Stimulated activated CD4-positive, alpha-beta T cell treated with anti-CD3 and anti-CD28 coated beads, Interleukin-1b, Interleukin-23, amount 100 ng/mL, for 24 hours (primary cell): ENCODE data around the gene ACSBG1.

Experiments
- DNase-seq, 4 experiments: peaks; one replicate each; pipeline ENCODE4 v3.0.0-alpha.2; 2020; ENCODE audit warnings: low read depth in 4 of 4, low spot score in 1 of 4

ACSBG1 gene

DNA sequence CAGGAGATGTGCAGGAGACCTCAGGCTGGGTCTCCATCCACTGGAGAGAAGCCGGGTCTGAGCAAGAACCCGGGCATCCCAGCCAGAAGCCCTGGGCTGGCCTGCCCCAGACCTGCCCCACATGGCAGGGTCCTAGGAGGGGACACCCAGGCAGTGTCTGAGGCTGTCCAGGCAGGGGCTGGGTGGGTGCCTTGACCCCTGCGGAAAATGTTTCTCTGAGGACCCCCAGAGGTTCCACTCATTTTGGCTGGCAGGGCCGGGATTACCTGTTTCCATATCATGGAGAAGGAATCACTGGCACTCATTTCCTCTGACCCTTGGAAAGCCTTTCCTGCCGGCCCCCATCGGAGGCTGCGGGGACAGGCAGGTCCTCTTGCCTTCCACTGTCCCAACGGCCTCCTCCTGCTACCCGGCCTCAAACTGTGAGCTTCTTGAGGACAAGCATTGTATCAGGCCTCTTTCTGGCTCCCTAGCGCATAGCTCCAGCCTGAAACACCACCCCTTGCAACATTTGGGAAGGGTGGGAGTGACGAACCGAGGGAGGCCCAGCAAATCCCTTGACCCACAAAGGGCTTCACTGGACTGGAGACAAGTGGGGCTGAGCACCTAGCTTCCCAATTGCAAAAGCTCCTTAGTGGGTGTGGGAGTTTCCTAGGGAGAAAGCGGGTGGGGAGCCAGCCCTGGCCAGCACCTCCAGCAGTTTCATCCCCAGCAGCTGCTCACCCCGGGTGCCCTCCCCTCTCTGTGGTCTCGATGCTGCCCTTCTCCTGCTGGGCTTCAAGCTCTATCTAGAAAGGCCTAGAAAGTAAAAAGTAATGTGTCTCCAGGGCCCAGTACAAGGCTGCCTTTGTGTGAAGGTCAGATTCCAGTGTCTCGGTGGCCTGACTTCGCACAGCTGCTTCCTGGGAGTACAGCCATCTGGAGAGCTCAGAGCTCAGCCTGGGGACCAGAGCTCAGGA lies 29.7 kb downstream of the ACSBG1 start:
- DNase-seq, result no peak

GRCh38 chr15:78203346-78204225 lies 30.8 kb downstream of the ACSBG1 start:
- no peak for DNase-seq

- DNase-seq, result no peak
Observed at GRCh38 chr15:78201281-78202190, 32.8 kb downstream of the ACSBG1 start.

- no peak for DNase-seq
Observed at GRCh38 chr15:78200276-78200930, 34.0 kb downstream of the ACSBG1 start.

GRCh38 chr15:78197632-78198031 lies 36.7 kb downstream of the ACSBG1 start:
- DNase-seq, result no peak

GRCh38 chr15:78195735-78196201 lies 38.6 kb downstream of the ACSBG1 start:
- peak in 3 of 4 experiments; percentile 14 to 16 (median 15) for DNase-seq

GRCh38 chr15:78194568-78194925 lies 39.8 kb downstream of the ACSBG1 start:
- no peak for DNase-seq

- no peak for DNase-seq
Observed at GRCh38 chr15:78193731-78194567, 40.4 kb downstream of the ACSBG1 start.

- DNase-seq, result no peak
Observed at GRCh38 chr15:78192826-78193594, 41.4 kb downstream of the ACSBG1 start.

DNA sequence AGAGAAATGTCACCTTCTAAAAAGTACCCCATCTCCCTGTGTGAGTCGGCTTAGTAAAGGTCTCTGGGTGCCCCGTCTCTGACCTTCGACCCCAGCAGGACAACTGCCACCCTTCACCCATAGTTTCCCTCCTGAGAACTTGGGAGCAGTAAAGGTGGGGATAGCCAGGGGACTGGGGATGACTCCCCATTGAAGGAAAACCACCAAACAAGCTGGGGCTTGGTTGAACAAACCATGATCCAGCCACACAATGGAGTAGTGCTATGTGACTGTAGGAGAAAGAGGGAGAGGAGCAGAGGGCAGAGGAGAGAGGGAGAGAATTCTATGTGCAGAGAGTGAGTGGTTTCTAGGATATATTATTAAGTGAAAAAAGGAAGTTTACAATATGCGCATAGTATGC lies 51.5 kb downstream of the ACSBG1 start:
- DNase-seq, result no peak

- no peak for DNase-seq
Observed at GRCh38 chr15:78182336-78182700, 52.0 kb downstream of the ACSBG1 start.

GRCh38 chr15:78179906-78180305 lies 54.5 kb downstream of the ACSBG1 start:
- DNase-seq, result no peak

- DNase-seq, result no peak
Observed at GRCh38 chr15:78179286-78179840, 55.0 kb downstream of the ACSBG1 start.

GRCh38 chr15:78178064-78178463 lies 56.3 kb downstream of the ACSBG1 start:
- no peak for DNase-seq

DNA sequence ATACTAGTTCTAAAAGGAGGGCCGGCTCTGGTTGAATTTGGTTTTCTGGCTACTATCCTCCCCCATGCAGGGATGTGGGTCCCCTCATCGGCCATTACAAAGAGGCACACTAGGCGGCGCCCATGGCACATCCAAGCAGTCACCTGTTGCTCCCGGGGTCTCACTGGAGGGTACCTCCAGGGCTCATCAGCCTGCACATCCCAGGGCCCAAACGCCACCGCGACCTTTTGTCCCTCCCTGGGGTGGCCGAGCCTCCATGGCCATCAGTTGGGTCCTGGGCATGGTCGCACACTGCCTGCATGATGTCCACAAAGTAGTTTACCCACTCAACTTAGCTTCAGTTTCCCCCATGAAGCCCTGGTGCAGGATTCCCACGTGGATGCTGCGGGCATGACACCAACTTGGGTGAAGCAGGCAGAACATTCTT lies 56.9 kb downstream of the ACSBG1 start:
- no peak for DNase-seq

DNA sequence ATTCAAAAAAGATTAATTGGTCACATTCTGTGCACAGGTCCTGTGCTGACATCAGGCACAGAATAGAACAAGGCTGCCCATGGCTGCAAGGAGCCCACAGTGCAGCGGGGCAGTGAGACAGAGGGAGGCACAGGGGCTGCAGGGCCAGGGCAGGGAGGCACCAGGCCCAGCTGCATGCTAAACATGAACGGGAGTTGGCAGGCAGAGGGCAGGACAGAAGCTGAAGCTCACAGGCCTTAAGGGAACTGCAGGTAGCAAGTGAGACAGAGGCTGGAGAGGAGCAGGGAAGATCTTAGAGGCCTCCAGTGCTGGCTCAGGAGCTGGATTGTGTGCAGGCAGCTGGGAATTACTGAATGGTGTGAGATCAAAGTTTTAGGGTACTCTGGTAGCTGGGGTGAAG lies 59.0 kb downstream of the ACSBG1 start:
- DNase-seq, result no peak

DNA sequence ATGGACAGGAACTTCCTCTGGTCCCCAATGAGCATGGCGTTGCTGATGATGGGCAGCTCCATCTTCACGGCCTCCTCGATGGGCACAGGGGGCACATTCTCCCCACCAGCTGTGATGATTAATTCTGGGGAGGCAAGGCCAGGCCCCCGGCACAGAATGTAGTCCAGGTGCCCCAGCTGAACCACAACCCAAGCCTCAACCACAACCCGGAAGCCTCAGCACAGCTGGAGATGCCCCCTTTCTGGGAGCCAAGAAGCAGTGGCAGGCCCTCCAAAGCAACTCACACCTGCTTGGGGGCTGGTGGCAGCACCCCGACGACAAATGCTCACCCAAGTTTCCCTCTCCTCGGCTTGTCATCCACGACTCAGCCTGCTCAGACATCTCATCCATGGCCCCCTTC lies 60.0 kb downstream of the ACSBG1 start:
- no peak for DNase-seq

GRCh38 chr15:78171864-78172472 lies 62.4 kb downstream of the ACSBG1 start:
- no peak for DNase-seq
